OCI-M2 (cell line): ENCODE results near the gene RTN4R.
"Not testable (repeated sequence)": the region's sequence is repeated elsewhere in the genome, so short reads cannot be mapped to it uniquely, and the experiment has no call there.

Experiments
- DNase-seq: peaks from one replicate; lab custom pipeline; 2025; ENCODE audit not compliant: unreplicated experiment; lab: John Stamatoyannopoulos, UW

RTN4R gene

GRCh38 chr22:20272700-20273099 is 4.6 kb upstream of the RTN4R start:
- DNase-seq = no peak

- no peak for DNase-seq
Observed at GRCh38 chr22:20272174-20272573, 4.1 kb upstream of the RTN4R start.

- DNase-seq = no peak
Observed at GRCh38 chr22:20271114-20271994, 3.2 kb upstream of the RTN4R start.

DNA sequence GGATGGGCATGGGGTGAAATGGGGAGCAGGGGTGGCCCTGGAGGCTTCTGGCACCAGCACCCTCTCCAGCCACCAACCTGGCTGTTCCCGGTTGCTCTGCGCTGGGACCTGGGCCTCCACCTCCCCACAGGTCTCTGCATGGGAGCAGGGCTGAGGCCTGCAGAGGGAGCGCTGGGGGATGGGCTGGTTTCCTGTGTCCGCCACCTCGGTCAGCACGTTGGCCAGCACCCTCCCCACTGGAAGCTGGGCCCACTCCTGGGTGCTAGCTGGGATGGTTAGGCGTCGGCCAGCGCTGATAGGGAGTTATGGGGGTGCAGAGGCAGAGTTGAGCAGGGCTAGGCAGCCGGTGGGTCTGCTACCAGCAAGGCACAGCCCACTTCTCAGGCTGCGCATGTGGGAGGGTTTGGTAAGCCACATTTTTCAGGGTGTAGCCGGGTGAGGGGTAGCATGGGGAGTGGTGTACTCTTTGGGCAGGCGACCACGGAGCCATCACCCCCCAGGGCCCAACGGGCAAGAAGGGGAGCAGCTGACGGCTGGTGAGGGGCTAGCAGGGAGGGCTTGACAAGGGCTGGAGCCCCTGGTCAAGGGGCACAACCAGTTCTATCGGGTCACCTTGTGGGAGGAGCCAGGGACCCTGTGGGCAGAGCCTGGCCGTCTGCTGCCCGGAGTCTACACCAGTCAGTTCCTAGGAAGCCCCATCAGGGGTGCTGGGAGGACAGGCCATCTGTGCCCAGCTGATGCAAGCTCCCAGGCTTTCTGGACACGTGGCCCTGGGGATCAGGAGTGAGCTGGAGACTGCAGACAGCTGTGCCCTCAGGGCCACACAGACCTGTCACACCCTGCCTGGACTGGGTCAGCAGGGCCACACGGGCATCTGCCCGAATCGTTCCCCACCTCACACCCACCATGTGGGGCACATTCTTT is 2.3 kb upstream of the RTN4R start:
- not testable (repeated sequence) for DNase-seq

- not testable (repeated sequence) for DNase-seq
Observed at GRCh38 chr22:20269673-20270072, 1.6 kb upstream of the RTN4R start.

DNA sequence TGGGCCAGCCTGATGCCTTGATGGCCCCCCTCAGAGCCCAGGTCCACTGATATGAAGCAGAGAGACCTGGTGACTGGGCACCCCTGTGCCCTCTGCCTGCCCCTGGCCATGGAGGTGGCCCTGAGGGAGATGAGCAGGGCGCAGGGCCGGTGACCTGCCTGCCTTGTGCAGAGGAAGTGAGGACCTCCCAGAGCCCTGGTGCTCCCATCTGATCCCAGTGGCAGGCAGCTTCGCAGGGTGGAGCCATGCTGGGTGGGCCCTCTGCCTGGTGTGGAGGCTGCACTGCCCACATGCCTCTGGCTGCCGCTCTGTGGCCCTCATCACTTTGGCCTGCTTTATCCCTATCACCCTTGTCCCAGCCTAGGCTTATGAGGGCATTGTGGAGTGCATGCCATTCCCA is 1.1 kb upstream of the RTN4R start:
- DNase-seq = not testable (repeated sequence)

DNA sequence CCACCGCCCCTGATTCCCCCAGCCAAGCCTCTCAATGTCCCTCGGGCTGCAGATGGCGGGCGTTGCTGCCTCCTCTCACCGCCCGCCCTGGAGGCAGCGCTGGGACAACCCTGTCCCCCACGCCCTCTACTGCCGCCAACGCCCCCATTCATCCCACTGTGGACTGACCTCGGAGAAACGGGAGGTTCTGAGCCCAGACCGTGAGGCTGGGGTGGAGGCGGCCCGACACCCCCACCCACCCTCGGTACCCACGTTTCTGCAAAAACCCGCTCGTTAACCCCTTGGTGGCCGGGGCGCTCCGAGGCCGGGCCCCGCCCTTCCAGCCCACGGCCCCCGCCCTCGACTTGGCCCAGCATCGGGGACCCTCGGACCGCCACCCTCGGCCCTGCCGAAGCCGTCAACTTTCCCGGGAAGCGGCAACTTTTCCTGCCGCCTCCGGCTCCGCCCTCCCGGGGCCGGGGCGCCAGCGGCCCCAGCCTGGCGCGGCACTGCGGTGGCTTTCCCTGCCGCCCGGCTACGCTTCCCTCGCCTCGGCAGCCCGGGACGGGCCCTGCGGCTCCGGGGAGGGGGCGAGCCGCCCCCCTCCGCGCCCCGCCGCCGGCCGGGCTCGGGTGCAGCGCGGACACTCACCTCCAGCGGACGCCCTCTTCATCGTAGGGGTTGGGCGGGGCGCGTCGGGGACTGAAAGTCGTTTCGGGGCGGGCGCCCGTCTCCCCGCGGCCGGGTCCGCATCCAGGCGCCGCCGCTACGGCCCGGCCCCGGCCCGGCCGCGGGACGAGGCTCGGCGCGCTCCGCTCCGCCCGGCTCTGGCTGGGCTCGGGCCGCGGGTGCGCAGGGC is 458 bp downstream of the RTN4R start:
- no peak for DNase-seq

- not testable (repeated sequence) for DNase-seq
Observed at GRCh38 chr22:20266667-20267440, 1.3 kb downstream of the RTN4R start.

GRCh38 chr22:20265772-20266666 is 2.1 kb downstream of the RTN4R start:
- DNase-seq = not testable (repeated sequence)

- DNase-seq = no peak
Observed at GRCh38 chr22:20264614-20265452, 3.3 kb downstream of the RTN4R start.

DNA sequence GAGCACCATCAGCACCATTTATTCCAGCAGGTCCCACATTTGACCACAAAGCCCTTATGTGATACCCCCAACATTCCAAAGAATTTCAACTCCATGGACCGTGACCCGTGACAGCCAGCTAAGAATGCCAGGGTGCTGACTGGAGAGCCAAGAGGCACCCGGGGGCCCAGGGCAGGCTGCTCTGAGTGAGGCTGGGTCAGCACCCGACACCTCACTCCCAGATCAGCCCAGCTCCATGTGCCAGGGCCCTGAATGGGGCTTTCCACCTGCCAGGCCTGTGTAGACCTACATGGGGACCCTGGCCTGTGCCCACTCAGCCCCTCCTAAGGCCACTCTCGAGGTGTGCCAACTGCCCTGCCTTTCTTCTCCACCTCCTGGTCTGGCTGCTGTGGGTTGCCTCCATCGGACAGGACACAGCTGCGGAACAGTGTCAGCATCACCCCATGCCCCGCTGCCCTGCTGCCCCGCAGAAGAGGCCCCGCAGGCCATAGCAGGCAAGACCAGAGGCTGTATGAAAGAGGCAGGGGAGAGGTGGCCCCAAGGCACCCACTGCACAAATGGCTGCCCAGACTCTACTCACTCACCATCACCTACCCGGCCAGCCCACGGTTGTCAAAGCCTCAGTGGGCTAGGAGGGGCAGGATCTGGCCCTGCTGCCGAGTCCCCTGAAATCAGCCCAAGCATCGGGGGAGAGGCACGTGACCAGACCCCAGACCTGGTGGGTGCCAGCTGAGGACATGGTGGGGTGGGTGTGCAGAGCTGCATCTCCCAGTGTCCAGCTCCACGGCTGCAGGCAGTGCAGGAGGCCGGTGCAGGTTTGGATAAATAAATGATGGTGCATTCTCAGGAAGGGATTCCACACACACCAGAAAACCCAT is 4.5 kb downstream of the RTN4R start:
- DNase-seq = not testable (repeated sequence)

DNA sequence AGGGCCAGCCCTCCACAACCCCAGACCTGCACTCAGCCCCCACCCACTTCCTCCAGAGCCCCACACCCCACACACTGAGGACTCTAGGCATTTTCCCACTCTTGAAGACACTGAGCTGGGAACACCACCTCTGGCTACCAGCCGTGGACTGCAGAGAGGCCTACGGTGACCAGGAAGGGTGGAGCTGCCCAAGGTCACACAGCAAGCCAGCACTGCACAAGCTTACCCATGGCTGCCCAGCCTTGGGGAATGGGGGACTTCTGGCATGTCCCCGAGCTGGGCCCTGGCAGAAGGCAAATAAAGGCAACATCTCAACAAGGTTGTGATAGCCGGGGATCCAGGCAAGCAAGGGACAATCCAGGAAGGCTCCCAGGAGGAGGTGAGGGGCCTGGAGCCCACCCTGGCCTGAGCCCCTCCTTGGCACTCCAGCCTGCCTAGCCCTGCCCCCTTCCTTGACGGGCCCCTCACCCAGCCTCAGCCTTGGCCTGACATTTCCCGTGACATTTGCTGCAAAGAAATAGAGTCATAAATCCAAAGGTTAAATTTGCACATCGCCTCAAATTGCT is 5.5 kb downstream of the RTN4R start:
- no peak for DNase-seq

DNA sequence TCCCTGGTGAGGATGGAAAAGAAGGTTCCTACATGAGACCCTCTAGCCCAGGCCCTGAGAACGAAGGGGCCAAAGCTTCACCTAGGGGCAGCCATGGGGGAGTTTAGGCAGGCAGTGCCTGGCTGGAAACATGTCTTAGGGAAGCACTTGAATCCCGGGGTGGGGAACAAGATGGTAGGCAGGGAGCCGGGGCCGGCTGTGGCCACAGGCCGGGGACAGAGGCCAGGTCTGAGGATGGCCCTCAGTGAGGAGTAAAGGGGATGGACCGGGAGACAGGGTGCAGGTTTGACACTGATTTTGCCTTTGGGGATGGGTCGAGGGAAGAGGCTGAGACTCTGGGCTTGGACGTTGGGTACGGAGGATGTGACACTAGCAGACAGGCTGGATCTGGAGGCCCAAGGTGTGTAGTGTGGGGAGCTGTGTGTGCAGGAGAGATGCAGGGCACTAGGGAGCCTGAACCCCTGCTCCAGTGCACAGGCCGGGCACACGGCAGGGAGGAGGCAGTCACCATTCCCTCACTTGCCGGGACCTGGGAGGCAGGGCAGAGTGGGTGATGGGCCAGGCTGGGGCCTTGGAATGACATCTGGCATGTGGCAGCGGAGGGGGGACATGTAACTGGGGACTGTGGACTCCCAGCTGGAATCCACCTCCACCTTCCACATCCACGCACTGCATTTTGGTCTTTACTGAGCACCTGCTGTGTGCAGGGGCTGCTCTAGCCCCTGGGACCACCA is 6.1 kb downstream of the RTN4R start:
- DNase-seq = no peak

DNA sequence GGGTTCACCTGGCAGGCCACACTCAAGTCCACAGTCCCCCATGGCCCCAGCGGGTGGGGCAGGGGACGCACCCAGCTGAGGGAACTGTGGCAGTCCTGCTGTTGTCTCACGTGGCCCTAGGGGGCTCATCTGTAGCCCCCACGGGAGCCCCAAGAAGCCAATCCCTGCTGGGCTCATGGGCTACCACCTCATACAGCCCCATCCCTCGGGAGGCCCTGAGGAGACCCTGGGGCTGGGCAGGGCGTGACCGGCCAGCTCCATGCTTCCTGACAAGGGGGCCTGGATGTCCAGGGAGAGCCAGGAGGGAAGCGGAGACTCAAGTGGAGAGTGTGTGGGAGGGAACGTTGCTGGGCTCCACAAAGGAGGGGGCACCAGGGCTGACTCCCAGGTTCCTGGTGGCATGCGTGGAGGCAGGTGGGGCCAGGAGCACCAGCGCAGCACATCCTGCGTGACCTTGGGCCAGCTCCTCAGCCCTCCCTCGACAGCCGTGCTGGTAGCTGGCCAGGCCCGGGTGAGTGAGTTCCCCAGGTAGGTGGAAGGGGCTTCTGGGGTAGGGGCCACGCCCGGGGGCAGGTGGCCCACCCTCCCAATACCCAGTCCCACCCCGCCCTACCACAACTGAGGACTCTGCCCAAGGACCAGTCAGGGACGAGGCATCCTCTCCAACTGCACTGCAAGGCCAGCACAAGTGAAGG is 7.9 kb downstream of the RTN4R start:
- no peak for DNase-seq

GRCh38 chr22:20259327-20259688 is 8.8 kb downstream of the RTN4R start:
- DNase-seq = no peak
